PFSK-1 (cell line): ENCODE results near the gene FNDC3A.

Experiments
- POLR2AphosphoS5 ChIP-seq: IDR thresholded peaks from 2 replicates; pipeline ENCODE4 v1.6.1; 2012; ENCODE audit warnings: low read depth, mild to moderate bottlenecking, control low read depth, low read length, moderate library complexity
- SIN3A ChIP-seq: IDR thresholded peaks from 2 replicates; pipeline ENCODE4 v1.6.1; 2012; ENCODE audit warnings: mild to moderate bottlenecking, low read length, moderate library complexity, borderline replicate concordance; ENCODE audit not compliant: insufficient read depth
- TAF1 ChIP-seq: IDR thresholded peaks from 2 replicates; pipeline ENCODE4 v1.6.1; 2012; ENCODE audit warnings: low read length, control low read depth, borderline replicate concordance; ENCODE audit not compliant: insufficient read depth

DNA sequence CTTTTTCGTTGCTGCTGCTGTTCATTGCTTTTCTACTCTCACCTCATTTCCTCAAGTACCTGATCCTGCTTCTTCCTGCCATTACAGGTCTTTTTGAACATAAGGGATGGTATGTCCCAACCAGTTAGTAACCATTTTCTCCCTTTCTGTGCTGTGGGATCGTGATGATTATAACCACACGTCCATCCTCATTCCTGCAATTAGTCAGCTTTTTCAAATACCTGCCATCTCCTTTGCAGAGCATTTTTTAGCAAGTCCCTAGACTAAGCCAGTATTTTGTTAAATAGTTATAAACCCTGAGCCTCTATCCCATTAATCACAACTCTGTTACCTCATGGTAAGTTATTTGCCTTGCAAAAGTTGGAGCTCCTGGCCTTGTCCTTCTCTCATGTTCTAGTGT is 109.2 kb downstream of the FNDC3A start:
- TF ChIP-seq SIN3A (no peak), POLR2AphosphoS5 (no peak), TAF1 (no peak)
